Pulmonary artery endothelial cell (primary cell): Measurements from ENCODE around the gene LCLAT1. TPM values are rescaled to one million over a fixed set of nuclear protein-coding genes. Genes with fewer than 3 reads are reported as not detected.
"Not testable (repeated sequence)": the region's sequence is repeated elsewhere in the genome, so short reads cannot be mapped to it uniquely, and the experiment has no call there.

Experiments
- DNase-seq: peaks from one replicate; pipeline ENCODE4 v3.0.0-alpha.2; 2011; ENCODE audit warnings: low read depth, low spot score
- total RNA-seq: library from RNA; depleted of rRNA; stranded (reverse); fragments of >200 nt; gene quantifications from 2 replicates; pipeline ENCODE4 v1.2.3, GENCODE V29; 2014

The LCLAT1 gene
- total RNA-seq, 1 donor from 2014 or later: 8.6 TPM

- DNase-seq: no peak
Observed at GRCh38 chr2:30487603-30488002, 40.6 kb downstream of the LCLAT1 start.

GRCh38 chr2:30488012-30488659, 41.1 kb downstream of the LCLAT1 start:
- no peak for DNase-seq

GRCh38 chr2:30491225-30491624, 44.2 kb downstream of the LCLAT1 start:
- no peak for DNase-seq

GRCh38 chr2:30492185-30492584, 45.1 kb downstream of the LCLAT1 start:
- DNase-seq: no peak

- no peak for DNase-seq
Observed at GRCh38 chr2:30492619-30493018, 45.6 kb downstream of the LCLAT1 start.

- DNase-seq: no peak
Observed at GRCh38 chr2:30493440-30493839, 46.4 kb downstream of the LCLAT1 start.

GRCh38 chr2:30495896-30496295, 48.9 kb downstream of the LCLAT1 start:
- DNase-seq: not testable (repeated sequence)

- DNase-seq: no peak
Observed at GRCh38 chr2:30499681-30500080, 52.6 kb downstream of the LCLAT1 start.

GRCh38 chr2:30500699-30501098, 53.7 kb downstream of the LCLAT1 start:
- no peak for DNase-seq

- no peak for DNase-seq
Observed at GRCh38 chr2:30502310-30502709, 55.3 kb downstream of the LCLAT1 start.

- no peak for DNase-seq
Observed at GRCh38 chr2:30503007-30503694, 56.1 kb downstream of the LCLAT1 start.

GRCh38 chr2:30503695-30504052, 56.6 kb downstream of the LCLAT1 start:
- no peak for DNase-seq

GRCh38 chr2:30504731-30505130, 57.7 kb downstream of the LCLAT1 start:
- no peak for DNase-seq

GRCh38 chr2:30505500-30506180, 58.6 kb downstream of the LCLAT1 start:
- DNase-seq: no peak

- not testable (repeated sequence) for DNase-seq
Observed at GRCh38 chr2:30507460-30507859, 60.4 kb downstream of the LCLAT1 start.

GRCh38 chr2:30509716-30510115, 62.7 kb downstream of the LCLAT1 start:
- DNase-seq: no peak

- DNase-seq: no peak
Observed at GRCh38 chr2:30510409-30510808, 63.4 kb downstream of the LCLAT1 start.

- no peak for DNase-seq
Observed at GRCh38 chr2:30511122-30512083, 64.4 kb downstream of the LCLAT1 start.

GRCh38 chr2:30512243-30512886, 65.3 kb downstream of the LCLAT1 start:
- no peak for DNase-seq

GRCh38 chr2:30513649-30514048, 66.6 kb downstream of the LCLAT1 start:
- not testable (repeated sequence) for DNase-seq
